Renal cortical epithelial cell (primary cell): Measurements from ENCODE around the gene PFKFB3. TPM values are rescaled to one million over a fixed set of nuclear protein-coding genes. Genes with fewer than 3 reads are reported as not detected.

Experiments used
- DNase-seq: peaks from one replicate; pipeline ENCODE4 v3.0.0-alpha.2; 2011; ENCODE audit warnings: low read depth
- total RNA-seq: library from RNA; depleted of rRNA; stranded (reverse); fragments of >200 nt; gene quantifications from 2 replicates; pipeline ENCODE4 v1.2.3, GENCODE V29; 2014

The PFKFB3 gene
- total RNA-seq, 1 donor from 2014 or later: 493 TPM

DNA sequence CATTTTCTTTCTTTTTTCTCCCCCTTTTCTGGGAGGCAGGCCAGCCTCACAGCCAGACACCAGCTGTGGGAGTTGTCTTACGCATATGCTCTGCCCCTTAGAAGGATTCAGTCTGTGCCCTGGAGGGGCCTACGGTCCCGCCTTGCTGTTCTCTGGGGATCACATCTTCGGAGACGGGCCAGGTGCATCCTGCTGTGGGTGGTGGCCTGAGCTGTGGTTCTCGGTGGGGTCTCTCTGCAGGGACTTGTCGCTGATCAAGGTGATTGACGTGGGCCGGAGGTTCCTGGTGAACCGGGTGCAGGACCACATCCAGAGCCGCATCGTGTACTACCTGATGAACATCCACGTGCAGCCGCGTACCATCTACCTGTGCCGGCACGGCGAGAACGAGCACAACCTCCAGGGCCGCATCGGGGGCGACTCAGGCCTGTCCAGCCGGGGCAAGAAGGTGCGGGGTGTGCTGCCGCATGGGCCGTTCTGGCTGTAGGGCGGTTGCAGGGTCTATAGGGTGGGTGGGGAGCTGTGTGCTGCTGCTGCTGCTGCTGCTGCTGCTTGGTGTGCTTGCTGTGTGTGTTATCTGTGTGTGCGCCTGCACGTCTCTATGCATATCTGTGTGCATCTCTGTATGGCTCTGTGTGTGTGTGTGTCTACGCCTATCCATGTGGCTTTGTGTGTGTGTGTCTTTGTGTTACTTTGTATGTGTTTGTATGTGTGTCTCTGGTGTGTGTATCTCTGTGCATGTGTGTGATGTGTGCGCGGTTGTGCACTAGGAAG is 17.9 kb downstream of the PFKFB3 start:
- DNase-seq: no peak

DNA sequence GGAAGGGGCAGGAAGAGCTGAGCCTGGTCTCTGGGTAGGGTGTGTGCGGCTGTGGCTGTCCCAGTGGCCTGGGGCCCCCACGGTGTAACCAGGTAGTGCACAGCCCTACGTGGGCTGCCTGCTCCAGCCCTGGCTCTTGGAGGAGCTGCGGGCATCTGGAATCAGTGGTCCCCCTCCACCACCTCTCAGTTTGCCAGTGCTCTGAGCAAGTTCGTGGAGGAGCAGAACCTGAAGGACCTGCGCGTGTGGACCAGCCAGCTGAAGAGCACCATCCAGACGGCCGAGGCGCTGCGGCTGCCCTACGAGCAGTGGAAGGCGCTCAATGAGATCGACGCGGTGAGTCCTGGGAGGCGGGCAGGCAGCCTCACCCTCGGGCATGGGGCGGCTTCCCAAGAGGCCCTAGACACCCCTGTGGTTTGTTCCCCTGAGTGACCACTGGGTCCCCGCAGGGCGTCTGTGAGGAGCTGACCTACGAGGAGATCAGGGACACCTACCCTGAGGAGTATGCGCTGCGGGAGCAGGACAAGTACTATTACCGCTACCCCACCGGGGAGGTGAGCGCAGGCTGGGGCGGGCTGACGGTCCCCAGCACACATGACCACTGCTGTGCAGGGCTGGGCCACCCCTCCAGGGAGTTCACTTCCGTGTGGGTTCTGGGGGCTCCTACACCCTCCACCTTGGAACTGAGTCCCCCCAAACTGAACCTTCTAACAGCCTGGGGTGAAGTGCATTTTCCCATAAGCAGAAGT is 18.6 kb downstream of the PFKFB3 start:
- no peak for DNase-seq

DNA sequence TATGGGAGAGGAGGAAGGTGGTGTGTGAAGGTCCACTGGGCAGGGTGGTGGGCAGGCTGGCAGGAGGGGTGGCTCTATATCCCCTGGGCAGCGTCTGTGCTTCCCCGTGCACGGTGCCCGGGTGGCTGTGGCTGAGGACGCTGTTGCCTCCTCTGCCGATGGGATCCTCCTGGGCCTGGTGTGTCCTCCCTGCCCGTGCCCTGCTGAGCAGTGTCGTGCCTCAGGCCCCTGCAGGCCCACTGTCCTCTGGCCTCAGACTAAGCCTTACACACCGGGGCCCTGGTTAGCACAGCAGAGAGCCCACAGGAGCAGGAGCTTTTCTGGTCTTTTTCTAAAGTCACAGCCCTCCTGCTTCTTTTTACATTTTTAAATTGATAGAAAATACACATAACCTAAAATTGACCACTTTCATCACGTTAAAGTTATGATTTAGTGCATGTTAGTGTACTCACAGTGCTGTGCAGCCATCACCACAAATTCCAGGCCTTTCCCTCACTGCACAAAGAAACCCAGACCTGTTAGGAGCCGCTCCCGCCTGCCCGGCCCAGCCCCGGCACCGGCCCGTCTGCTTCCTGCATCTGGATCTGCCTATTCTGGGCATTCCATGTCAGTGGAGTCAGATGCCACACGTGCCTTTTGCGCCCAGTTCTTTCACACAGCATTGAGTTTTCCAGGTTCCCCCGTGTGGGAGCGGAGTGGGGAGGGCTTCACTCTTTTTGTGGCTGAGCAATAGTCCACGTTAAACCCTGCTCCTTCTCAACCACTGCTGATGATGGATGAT is 19.4 kb downstream of the PFKFB3 start:
- no peak for DNase-seq

DNA sequence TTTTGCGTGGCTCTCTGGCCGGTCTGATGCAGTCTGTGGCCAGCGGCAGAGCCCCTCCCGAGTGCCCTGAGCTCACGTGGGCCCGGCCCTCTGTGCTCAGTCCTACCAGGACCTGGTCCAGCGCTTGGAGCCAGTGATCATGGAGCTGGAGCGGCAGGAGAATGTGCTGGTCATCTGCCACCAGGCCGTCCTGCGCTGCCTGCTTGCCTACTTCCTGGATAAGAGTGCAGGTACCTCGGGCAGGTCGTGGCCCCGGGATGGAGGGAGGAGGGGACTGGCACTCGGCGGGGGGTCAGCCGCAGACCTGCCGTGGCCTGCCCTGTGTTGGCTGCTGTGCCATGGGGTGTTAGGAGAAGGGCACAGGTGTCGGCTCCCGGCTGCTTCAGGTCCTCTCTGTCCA is 20.0 kb downstream of the PFKFB3 start:
- no peak for DNase-seq

DNA sequence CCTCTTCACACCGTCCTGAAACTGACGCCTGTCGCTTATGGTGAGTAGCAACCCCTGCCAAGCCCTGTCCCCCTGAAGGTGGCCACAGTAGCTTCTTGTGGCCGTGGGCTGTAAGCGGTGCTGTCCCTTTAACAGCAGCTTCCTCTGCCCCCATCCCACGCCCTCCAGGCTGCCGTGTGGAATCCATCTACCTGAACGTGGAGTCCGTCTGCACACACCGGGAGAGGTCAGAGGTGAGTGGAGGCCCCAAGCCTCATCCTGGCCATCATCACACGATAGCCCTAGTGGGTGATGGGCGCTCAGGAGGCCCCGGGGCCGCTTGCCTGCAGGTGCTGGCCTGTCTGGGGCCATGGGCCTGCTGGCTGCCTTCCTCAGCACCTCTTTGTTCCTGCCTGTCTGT is 21.2 kb downstream of the PFKFB3 start:
- DNase-seq: no peak

DNA sequence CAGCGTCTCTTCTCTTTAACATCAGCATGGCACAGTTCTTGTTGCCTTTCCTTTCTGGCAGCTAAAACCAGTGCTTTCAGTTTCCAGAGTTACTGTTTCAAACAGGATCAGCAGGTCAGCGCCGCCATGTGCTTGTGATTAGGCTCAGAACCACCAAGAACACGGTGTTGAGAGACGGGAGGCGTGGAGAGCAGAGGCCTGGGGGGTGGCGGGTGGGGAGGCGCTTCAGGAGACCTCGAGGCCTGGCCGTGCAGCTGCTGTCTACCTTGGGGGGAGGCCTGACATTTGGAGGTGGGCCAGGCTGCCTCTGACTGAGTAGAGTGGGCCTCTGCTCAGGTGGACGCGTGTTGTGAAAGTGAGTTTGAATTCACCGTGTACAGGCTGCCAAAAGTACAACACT is 22.0 kb downstream of the PFKFB3 start:
- no peak for DNase-seq

DNA sequence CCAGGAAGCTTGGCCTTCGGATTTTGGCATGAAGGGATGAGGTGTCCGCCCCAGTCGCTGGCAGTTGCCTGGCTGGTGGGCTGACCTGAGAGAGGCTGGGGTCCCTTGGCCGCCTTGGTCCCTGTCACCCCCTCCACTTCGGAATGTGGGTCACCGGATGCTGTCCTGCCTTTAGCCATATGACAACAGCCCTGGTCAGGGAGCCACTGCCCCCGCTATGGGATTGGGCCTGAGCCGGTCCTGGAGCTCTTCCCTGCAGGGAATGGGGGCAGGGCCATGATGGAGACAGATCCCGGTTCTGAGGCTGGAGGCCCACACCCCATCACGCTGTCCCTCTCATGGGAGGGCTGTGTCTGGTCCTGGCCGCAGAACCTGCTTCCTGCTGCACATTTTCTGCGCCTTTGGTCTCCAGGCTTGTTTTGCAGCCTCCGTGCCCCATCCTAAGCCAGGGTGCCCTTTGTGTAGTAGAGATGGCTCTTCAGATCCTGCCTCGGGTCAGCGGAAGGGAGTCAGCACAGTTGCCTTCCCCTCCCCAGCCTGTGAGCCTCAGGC is 22.6 kb downstream of the PFKFB3 start:
- no peak for DNase-seq

DNA sequence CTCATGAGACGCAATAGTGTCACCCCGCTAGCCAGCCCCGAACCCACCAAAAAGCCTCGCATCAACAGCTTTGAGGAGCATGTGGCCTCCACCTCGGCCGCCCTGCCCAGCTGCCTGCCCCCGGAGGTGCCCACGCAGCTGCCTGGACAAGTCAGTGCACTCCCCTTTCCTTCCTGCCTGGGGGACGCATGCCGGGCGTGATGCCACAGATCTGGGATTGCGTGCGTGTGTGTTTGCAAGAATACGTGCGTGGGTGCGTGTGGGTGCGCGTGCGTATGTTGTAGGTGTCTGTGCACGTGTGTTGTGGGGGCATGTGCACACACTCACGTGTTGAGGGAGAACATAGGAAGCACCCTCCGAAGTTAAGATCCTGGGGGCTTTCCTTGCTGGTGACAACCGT is 23.5 kb downstream of the PFKFB3 start:
- no peak for DNase-seq

DNA sequence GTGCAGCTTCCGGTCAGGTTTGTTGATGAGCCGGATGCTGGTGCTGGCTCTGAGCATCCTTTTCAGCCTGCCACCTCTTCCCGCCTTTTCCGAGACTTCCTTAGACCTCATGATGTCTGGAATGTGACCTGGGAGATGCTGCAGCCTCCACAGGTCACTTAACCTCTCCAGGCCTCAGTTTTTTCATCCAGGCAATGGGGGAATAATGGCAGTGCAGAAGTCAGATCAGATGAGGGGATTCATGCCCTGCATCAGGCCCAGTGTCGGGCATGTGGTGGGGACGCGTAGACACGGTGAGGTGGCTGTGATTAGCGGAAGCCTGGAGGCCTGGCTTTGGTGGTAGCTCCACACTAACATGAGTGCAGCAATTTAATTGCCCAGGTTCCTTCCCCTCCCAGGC is 24.6 kb downstream of the PFKFB3 start:
- DNase-seq: no peak

DNA sequence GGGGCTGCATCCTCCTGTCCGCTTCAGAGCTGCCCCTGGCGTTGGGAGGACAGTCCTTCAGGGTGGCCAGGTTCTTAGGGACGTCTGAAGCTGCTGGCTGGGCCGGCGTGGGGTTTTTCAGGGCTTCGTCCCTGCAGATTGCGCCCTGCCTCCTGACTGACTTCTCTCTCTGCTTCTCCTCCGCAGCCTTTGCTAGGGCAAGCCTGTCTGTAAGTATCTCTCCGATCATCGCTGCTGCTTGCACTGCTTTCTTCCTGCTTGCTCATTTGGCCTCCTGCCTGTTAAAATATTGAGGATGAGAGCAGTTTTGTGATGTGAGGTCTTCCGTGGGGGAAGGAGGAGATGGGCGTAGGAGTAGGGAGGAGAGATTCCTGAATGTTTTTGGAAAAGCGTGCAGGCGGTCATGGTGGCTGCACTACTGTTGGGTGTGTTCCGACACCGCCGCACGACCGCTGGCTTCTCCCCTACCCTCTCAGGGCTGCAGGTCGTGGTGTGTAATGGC is 25.3 kb downstream of the PFKFB3 start:
- no peak for DNase-seq

DNA sequence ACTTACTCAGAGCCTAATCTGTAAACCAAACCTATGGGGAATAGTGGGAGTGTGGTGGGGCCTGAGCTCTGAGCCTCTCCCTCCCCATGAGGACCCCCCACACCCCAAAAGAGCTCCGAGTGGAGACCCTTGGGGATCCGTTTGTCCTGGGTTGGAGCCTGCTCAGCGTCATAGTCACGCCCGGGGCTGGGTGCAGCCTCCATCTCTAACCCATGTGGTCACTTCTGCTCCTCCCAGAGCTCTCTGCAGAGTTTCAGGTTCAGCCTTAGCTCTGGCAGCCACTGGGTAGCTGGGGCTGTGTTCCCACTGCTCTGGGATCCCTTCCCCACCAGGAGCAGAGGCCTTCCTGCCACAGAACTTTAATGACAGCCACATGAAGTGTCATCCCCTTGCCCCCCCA is 25.9 kb downstream of the PFKFB3 start:
- no peak for DNase-seq

DNA sequence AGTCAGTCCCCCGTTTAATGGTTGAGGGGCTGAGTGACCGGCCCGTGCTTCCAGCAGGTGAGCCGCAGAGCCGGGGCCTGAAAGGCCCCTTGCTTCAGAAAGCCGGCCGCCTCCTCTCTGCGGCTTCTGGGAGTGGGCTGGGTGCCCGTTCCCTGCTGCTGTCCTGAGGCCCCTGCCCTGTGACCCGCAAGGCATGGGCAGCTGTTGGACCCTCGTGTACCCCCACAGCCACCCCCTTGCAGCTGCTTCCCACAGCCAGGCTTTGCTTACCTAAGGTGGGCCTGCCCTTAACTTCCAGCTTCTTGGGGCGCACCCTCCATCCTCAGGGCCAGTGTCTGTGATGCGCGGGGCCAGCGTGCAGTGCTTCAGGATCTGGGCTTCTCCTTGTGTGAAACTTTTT is 26.6 kb downstream of the PFKFB3 start:
- no peak for DNase-seq

DNA sequence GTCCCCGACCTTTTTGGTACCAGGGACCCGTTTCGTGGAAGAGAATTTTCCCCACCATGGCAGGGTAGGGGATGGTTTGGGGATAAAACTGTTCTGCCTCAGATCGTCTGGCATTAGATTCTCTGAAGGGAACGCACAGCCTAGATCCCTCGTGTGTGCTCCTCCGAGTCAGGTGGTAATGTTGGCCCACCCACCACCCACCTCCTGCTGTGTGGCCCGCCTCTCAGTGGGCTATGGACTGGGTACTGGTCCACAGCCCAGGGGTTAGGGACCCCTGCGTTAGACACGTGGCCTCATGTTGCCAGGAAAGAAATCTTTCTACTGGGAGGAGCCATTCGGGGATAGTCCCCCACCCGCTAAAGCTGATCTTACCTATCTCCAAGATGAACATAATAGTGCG is 27.0 kb downstream of the PFKFB3 start:
- DNase-seq: no peak

DNA sequence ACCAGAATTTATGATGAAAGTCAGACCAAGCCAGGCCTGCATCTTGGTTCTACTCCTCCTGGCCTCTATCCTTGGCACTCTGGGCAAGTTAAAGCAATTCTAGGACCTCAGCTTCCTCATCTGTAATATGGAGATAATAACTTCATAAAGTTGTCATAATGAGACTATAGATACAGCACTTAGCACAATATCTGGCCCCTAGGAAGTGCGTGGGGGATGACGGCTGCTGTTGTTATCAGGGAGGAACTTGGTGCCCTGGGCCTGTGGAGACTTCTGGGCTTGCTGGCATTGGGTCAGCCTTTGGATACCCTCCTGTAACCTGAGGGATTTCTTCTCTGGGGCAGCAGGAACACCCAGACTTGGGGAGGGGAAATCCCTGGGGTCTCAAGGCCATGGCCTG is 27.6 kb downstream of the PFKFB3 start:
- no peak for DNase-seq

DNA sequence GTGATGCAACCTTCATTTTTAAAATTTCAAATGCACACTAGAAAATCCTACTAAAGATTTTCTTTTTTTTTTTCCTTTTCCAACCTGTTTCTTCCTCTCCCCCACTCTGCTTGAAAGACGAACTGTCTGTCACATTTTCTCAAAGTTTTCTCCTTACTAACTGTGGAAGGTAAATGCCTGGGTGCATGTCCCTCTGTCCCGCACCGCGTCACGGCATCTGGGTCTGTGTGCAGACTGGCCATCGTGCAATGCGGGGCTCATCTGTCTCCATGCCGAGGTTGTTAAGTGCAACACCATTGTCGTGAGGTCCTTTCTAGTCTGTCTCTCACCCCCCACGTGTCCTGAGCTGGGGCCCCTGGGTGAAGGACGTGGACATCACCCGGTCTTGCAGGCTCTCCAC is 28.4 kb downstream of the PFKFB3 start:
- no peak for DNase-seq

DNA sequence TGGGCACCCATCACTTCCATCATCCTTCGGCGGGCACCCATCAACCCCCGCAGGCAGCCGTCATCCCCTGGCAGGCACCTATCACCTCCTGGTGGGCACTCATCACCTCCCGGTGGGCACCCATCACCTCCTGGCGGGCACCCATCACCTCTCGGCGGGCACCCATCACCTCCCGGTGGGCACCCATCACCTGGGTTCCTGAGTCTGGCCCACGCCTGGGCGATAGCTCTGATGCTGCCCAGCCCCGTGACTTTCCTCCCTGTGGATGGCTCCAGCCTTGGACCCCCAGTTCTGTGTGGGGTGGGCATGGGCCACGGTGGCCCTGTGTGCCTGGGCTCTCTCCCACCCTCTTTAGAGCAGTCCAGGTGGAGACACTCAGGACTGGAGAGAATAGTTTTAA is 29.0 kb downstream of the PFKFB3 start:
- no peak for DNase-seq

DNA sequence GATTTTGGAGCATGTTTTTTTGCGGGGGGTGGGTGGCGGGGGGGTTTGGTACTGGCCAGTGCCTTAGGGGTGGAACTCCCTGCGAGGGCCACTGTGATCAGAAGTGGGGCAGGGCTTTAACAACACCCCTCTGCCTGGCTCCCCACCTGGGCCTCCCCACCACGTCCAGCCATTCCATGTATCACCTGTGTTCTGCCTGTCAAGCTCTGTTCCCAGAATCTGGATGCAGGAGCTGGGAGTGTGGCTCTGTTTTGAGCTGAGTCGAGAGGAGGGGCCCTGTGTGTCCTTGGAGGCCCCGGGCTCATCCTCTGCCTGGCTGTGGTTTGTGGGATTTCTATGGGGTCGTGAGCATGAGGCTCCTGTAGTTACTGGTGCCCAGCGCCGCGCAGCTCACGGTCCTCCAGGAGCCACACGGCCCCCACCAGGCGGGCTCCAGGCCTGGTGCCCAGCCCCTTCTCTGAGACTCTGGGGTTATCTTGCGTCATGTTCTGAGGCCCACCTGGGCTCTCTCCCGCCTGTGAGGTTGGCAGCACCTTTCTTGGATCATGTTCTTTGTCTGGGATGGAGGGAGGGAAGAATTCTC is 29.6 kb downstream of the PFKFB3 start:
- no peak for DNase-seq

DNA sequence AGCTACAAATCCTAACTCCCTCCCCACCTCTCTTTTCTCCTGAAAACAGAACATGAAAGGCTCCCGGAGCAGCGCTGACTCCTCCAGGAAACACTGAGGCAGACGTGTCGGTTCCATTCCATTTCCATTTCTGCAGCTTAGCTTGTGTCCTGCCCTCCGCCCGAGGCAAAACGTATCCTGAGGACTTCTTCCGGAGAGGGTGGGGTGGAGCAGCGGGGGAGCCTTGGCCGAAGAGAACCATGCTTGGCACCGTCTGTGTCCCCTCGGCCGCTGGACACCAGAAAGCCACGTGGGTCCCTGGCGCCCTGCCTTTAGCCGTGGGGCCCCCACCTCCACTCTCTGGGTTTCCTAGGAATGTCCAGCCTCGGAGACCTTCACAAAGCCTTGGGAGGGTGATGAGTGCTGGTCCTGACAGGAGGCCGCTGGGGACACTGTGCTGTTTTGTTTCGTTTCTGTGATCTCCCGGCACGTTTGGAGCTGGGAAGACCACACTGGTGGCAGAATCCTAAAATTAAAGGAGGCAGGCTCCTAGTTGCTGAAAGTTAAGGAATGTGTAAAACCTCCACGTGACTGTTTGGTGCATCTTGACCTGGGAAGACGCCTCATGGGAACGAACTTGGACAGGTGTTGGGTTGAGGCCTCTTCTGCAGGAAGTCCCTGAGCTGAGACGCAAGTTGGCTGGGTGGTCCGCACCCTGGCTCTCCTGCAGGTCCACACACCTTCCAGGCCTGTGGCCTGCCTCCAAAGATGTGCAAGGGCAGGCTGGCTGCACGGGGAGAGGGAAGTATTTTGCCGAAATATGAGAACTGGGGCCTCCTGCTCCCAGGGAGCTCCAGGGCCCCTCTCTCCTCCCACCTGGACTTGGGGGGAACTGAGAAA is 30.4 kb downstream of the PFKFB3 start:
- DNase-seq: no peak

DNA sequence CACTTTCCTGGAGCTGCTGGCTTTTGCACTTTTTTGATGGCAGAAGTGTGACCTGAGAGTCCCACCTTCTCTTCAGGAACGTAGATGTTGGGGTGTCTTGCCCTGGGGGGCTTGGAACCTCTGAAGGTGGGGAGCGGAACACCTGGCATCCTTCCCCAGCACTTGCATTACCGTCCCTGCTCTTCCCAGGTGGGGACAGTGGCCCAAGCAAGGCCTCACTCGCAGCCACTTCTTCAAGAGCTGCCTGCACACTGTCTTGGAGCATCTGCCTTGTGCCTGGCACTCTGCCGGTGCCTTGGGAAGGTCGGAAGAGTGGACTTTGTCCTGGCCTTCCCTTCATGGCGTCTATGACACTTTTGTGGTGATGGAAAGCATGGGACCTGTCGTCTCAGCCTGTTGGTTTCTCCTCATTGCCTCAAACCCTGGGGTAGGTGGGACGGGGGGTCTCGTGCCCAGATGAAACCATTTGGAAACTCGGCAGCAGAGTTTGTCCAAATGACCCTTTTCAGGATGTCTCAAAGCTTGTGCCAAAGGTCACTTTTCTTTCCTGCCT is 31.1 kb downstream of the PFKFB3 start:
- no peak for DNase-seq

DNA sequence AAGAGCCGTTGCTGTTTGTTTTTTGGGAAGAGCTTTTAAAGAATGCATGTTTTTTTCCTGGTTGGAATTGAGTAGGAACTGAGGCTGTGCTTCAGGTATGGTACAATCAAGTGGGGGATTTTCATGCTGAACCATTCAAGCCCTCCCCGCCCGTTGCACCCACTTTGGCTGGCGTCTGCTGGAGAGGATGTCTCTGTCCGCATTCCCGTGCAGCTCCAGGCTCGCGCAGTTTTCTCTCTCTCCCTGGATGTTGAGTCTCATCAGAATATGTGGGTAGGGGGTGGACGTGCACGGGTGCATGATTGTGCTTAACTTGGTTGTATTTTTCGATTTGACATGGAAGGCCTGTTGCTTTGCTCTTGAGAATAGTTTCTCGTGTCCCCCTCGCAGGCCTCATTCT is 31.6 kb downstream of the PFKFB3 start:
- DNase-seq: no peak
